ENCODE results near the gene BTBD7. TPM values are rescaled to one million over a fixed set of nuclear protein-coding genes. Genes with fewer than 3 reads are reported as not detected.
"Not testable (repeated sequence)": the region's sequence is repeated elsewhere in the genome, so short reads cannot be mapped to it uniquely, and the experiment has no call there.

The BTBD7 gene, protein sequence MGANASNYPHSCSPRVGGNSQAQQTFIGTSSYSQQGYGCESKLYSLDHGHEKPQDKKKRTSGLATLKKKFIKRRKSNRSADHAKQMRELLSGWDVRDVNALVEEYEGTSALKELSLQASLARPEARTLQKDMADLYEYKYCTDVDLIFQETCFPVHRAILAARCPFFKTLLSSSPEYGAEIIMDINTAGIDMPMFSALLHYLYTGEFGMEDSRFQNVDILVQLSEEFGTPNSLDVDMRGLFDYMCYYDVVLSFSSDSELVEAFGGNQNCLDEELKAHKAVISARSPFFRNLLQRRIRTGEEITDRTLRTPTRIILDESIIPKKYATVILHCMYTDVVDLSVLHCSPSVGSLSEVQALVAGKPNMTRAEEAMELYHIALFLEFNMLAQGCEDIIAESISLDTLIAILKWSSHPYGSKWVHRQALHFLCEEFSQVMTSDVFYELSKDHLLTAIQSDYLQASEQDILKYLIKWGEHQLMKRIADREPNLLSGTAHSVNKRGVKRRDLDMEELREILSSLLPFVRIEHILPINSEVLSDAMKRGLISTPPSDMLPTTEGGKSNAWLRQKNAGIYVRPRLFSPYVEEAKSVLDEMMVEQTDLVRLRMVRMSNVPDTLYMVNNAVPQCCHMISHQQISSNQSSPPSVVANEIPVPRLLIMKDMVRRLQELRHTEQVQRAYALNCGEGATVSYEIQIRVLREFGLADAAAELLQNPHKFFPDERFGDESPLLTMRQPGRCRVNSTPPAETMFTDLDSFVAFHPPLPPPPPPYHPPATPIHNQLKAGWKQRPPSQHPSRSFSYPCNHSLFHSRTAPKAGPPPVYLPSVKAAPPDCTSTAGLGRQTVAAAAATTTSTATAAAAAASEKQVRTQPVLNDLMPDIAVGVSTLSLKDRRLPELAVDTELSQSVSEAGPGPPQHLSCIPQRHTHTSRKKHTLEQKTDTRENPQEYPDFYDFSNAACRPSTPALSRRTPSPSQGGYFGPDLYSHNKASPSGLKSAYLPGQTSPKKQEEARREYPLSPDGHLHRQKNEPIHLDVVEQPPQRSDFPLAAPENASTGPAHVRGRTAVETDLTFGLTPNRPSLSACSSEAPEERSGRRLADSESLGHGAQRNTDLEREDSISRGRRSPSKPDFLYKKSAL
- 10 to 100 TPM; 31.6 to 33.3 TPM for total RNA-seq
- polyA plus RNA-seq = 1 to 10 TPM; 6.7 to 7.8 (median 7.1) TPM
- 26.2 to 37.5 (median 31.6) reads per million in 6 experiments for total RNA-seq

DNA sequence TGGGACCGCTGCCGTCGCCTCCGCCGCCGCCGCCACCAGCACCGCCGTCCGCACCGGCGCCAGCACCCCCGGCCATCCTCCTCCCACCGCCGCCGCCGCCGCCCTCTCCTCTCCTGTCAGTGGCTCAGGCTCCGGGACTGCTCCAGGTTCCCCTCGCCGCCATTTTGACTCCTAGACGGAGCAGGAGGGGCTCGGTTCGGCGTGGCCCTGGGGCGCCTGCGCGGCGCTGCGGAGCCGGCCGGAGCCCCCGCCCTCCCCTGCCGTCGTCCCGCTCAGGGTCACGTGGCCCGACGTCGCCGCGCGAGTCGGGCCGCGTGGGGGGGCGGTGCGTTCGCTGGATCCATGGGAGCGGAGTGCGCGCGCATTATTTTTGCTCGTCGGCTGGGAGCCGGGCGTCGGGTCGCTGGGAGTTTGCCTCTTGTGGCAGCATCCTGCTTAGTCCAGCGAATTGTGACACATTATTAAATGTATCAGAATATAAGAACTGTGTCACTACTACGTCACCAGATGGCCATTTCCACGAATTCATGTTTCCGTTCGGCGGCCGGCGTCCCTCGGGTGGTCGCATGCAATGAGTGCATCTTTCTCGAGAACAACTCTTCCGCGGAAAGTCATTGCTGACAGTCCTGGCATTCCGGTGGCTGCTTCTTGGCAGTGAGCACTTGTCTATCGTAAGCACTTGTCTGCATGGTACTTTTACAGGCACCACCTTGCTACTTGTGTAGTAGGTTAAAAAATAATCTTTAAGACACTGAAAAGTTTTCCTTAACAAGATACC is at the start of gene BTBD7:
Gene BTBD7 (minus strand): TSS at position 184 of the 778 bp plus-strand sequence. CDS start 36,985 bp downstream, outside the sequence.
- Mint-ChIP-seq H3K4me1 (peaks cover 24 to 54% (median 49%) of the 10 kb centered on the region in 4 donors), H3K9me3 (no peaks in the 10 kb centered on the region), H3K36me3 (no peaks in the 10 kb centered on the region), H3K27ac (peak within 1 kb of the TSS; percentile 89 to 97 (median 96)), H3K27me3 (no peaks in the 10 kb centered on the region), H3K4me3 (peak within 1 kb of the TSS; percentile 90 to 96 (median 94))
- ATAC-seq (peak; percentile 94), DNase-seq (peak; percentile 84 to 97 (median 94))
- POLR2A ChIA-PET = no interaction called here

DNA sequence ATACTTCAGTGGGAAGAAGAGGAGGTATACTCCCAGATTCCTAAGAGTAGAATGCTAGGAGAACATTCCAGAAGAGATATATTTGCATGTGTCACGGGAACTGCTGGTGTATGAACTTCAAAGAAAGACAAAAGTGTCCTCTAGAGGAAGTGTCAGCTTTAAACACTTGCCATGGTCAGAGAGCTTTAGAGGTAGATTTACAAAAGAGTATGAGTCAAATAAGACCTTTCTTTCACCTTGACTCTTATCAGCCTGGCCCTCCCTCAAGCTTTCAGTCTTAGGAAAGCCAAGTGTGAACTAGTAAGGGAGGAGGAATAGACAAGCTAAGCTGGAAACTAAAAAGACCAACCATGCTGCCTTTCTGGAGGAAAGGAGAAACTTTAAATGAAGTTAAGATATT is 48.8 kb upstream of the BTBD7 start:
- H3K36me3 Mint-ChIP-seq = no peaks in the 10 kb centered on the region
- H3K9me3 Mint-ChIP-seq = peaks cover 0 to 22% (median 4%) of the 10 kb centered on the region in 9 donors
- ATAC-seq (no peak), DNase-seq (no peak)
- POLR2A ChIA-PET = no interaction called here
- H3K4me1 Mint-ChIP-seq = no peaks in the 10 kb centered on the region
- H3K27ac Mint-ChIP-seq = peak overlapping the region in 1 of 10 donors; percentile 69
- H3K4me3 Mint-ChIP-seq = no peak overlapping the region
- peaks cover 16 to 29% (median 27%) of the 10 kb centered on the region in 5 donors for H3K27me3 Mint-ChIP-seq

DNA sequence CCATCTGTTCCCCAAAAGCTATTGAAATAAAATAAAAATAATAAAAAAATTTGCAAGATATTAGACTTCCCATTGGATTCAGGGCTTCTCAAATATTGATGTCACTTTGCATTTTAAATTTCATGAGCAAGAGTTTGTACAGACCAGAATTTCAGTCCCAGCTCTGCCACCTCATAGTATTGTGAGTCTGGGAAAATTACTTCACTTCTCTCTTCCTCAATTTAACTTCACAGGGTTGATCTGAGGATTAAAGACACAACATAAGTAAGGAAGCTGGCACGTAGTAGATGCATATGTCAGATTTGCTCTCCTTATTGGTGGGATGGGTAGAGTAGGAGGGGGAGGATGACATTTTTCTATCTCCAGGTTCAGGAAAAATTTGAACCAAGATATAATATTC is 47.0 kb upstream of the BTBD7 start:
- ATAC-seq = no peak

DNA sequence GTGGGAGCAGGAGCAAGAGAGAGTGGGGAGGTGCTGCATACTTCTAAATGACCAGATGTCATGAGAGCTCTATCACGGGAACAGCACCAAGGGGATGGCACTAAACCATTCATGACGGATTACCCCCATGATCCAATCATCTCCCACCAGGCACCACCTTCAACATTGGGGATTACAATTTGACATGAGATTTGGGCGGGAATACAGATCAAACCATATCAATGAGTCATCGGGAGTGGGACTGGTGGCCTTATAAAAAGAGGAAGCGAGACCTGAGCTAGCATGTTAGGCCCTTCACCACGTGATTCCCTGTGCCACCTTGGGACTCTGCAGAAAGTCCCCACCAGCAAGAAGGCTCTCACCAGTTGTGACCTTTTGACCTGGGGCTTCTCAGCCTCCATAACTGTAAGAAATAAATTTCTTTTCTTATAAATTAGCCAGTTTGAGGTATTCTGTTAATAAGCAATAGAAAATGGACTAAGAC is 42.9 kb upstream of the BTBD7 start:
- H3K9me3 Mint-ChIP-seq = peaks cover 0 to 16% (median 6%) of the 10 kb centered on the region in 9 donors
- peak in 1 of 2 donors; percentile 46 for ATAC-seq
- no peak overlapping the region for H3K27ac Mint-ChIP-seq
- H3K4me1 Mint-ChIP-seq = peaks cover 0 to 5% (median 0%) of the 10 kb centered on the region in 4 donors
- peaks cover 0 to 10% (median 0%) of the 10 kb centered on the region in 3 donors for H3K36me3 Mint-ChIP-seq
- no peak overlapping the region for H3K4me3 Mint-ChIP-seq
- peak in 1 of 10 donors; percentile 12 for DNase-seq
- H3K27me3 Mint-ChIP-seq = peaks cover 9 to 26% (median 15%) of the 10 kb centered on the region in 5 donors
- POLR2A ChIA-PET = no interaction called here

More for the DNA sequence above, 47.0 kb upstream of the BTBD7 start:
- Mint-ChIP-seq H3K4me3 (no peak overlapping the region), H3K4me1 (peaks cover 0 to 5% (median 0%) of the 10 kb centered on the region in 4 donors), H3K9me3 (peaks cover 0 to 19% (median 4%) of the 10 kb centered on the region in 9 donors), H3K27ac (no peak overlapping the region), H3K36me3 (no peaks in the 10 kb centered on the region), H3K27me3 (peaks cover 15 to 29% (median 20%) of the 10 kb centered on the region in 5 donors)
- DNase-seq = no peak
- POLR2A ChIA-PET = interaction anchor here (0.6 kb wide), 1 partner anchor 253 kb away, joined by 3 read pairs; no protein-coding TSS in a partner anchor

DNA sequence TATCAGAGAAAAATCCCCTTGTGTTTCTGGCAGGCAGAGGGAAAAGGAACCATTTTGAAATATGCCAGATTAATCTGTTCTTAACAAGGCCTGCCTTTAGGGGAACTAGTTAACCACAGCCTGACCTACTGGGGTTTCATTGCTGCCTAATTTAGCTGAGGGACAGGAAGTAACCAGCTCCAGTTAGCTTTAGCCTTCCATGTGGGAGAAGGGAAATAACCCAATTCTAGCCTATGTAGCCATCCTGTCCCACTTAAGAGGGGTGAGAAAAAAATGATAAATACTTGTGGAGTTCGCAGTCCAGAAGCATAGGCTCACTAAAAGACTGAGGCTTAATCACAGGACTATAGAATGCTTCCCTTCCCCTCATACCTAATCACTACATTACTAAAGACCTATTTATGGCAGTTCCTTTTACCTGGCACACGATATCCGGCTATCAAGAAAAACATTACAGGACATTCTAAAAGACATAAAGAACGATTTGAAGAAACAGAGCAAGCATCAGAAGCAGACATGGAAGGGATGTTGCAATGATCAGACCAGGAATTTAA is 37.0 kb upstream of the BTBD7 start:
- H3K9me3 Mint-ChIP-seq = peaks cover 0 to 16% (median 7%) of the 10 kb centered on the region in 9 donors
- H3K4me1 Mint-ChIP-seq = peaks cover 0 to 13% (median 0%) of the 10 kb centered on the region in 4 donors
- ATAC-seq (no peak), DNase-seq (no peak)
- no peak overlapping the region for H3K4me3 Mint-ChIP-seq
- peak overlapping the region in 1 of 10 donors; percentile 30 for H3K27ac Mint-ChIP-seq
- POLR2A ChIA-PET = no interaction called here
- H3K36me3 Mint-ChIP-seq = peaks cover 0 to 10% (median 0%) of the 10 kb centered on the region in 3 donors
- H3K27me3 Mint-ChIP-seq = peaks cover 6 to 39% (median 15%) of the 10 kb centered on the region in 5 donors

DNA sequence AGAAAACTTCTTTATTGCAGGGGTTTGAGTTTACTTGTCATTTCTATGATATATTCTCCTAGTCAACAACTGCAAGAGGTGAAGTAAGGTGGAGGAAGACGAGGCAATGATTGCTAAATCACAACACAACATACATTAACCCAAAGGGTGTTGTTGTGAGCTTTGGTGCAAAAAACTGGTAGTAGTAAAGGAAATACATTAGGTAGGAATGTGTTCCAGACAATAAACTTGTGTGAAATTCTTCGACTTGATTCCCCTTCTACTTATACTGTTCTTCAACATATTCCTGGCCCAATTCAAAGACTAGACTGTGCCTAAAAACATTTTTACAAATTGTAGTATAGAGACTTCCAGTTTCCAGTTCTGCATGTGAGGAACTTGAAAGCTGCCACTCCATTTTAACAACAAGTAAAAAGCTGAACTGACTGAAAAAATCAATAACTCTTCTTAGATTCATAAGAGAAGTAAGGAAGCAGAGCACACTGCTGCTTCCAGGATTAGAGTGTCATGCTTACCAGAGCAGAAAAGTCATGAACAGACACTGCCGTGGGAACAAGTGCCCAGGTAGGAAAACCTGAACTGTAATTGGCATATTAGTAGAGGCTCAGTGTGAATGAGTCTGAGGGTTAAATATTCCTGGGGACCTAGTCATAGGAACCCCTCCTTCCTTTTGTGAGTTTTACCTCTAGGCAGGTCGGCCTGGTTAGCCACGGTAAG is 36.3 kb upstream of the BTBD7 start:
- peaks cover 0 to 16% (median 7%) of the 10 kb centered on the region in 9 donors for H3K9me3 Mint-ChIP-seq
- H3K27ac Mint-ChIP-seq = peak overlapping the region in 1 of 10 donors; percentile 30
- POLR2A ChIA-PET = no interaction called here
- ATAC-seq (no peak), DNase-seq (no peak)
- H3K27me3 Mint-ChIP-seq = peaks cover 9 to 45% (median 17%) of the 10 kb centered on the region in 5 donors
- peaks cover 0 to 13% (median 0%) of the 10 kb centered on the region in 4 donors for H3K4me1 Mint-ChIP-seq
- no peak overlapping the region for H3K4me3 Mint-ChIP-seq
- H3K36me3 Mint-ChIP-seq = peaks cover 0 to 10% (median 0%) of the 10 kb centered on the region in 3 donors

DNA sequence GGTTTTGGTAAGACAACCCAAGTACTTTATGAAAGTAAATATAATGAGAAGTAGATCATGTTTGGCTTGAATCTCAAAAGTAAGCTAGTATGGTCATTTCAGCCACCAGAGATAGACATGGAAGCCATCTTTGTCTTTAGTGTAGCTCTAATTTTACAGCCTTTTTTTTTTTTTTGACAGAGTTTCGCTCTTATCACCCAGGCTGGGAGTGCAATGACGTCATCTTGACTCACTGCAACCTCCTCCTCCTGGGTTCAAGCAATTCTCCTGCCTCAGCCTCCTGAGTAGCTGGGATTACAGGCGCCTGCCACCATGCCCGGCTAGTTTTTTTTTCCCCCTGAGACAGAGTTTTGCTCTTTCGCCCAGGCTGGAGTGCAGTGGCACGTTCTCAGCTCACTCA is 22.0 kb upstream of the BTBD7 start:
- H3K36me3 Mint-ChIP-seq, H3K4me1 Mint-ChIP-seq, H3K9me3 Mint-ChIP-seq, H3K27ac Mint-ChIP-seq, H3K4me3 Mint-ChIP-seq, ATAC-seq, H3K27me3 Mint-ChIP-seq, POLR2A ChIA-PET, DNase-seq: not testable (repeated sequence)

DNA sequence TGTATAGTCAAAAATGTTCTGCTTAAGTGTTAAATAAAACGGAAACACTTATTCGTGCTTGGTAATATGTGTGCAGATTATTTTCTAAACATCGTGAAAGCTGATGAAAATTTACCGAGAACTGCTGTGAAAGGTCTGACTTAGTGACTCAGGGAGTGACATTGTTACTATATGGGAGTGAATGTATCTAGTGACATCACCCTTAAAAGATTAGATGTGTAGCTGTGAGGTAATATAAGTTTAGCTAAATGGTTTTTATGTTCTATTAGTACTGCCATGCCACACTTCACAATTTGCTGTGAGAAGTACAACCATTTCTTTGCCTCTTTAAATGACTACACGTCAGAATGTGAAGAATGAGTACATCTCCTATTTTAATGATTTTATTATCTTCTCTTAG is 15.5 kb upstream of the BTBD7 start:
- POLR2A ChIA-PET = no interaction called here
- no peaks in the 10 kb centered on the region for H3K9me3 Mint-ChIP-seq
- no peak overlapping the region for H3K27ac Mint-ChIP-seq
- peaks cover 0 to 9% (median 6%) of the 10 kb centered on the region in 5 donors for H3K27me3 Mint-ChIP-seq
- H3K36me3 Mint-ChIP-seq = no peaks in the 10 kb centered on the region
- H3K4me3 Mint-ChIP-seq = no peak overlapping the region
- peaks cover 0 to 1% (median 0%) of the 10 kb centered on the region in 4 donors for H3K4me1 Mint-ChIP-seq
- no peak for DNase-seq
- no peak for ATAC-seq

DNA sequence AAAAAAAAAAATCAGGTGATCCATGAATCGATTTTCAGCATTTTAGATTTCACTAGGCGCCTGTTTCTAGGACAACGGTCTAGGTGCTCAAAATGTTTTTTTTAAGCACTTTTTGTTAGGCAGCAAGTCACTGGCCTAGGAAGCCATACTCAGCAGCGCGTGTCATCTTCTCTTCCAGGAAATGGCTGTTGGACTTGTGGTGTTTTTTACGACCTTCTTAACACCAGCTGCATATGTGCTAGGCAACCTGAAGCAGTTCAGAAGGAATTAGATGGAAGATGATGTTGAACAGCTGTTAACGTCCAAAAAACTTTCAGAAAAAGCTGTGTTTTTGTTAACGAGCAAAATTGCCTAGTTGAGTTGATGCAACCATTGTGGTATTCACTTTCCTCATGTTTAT is 15.0 kb upstream of the BTBD7 start:
- no peak for DNase-seq
- no peak for ATAC-seq
- Mint-ChIP-seq H3K4me1 (peaks cover 0 to 4% (median 0%) of the 10 kb centered on the region in 4 donors), H3K27me3 (peaks cover 0 to 9% (median 5%) of the 10 kb centered on the region in 5 donors), H3K9me3 (peaks cover 0 to 2% (median 0%) of the 10 kb centered on the region in 9 donors), H3K4me3 (no peak overlapping the region), H3K36me3 (peaks cover 0 to 3% (median under 1%) of the 10 kb centered on the region in 3 donors), H3K27ac (no peak overlapping the region)
- POLR2A ChIA-PET = no interaction called here

DNA sequence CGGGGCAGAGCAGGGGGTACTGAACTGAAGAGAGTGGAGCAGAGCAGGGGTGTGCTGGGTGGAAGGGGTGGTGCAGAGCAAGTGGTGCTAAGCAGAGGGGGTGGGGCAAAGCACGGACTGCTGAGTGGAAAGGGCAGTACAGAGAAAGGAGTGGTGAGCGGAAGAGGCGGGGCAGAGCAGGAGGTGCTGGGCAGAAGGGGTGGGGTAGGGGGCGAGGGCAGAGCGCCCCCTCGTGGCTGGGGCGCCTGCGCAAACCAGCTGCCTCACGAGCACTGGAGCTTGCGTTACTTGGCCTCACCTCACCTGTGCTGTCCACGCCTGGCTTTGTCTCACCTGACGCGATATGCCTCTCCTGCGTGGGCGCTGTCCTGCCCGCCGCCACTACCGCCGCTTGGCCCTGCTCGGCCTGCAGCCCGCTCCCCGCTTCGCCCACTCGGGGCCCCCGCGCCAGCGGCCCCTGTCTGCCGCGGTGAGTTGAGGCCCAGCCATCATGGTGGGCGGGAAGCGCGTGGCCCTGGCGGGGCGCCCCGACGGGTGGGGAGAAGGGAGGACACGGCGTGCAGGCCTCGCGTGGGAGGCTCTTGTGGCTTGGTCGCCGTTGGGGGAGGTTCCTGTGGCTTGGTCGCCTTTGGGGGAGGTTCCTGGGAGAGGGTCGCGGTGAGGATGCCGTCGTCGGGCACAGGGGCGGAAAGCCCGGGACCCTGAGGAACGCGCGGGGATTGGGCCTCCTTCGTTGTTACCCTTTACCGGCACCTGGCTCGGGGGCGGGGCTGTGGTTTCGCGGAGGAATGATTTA is 14.3 kb upstream of the BTBD7 start, which contains the start of gene COX8C:
Gene COX8C (plus strand): TSS at position 257 of the 796 bp plus-strand sequence. CDS start 87 bp downstream, at position 344.
- POLR2A ChIA-PET = no interaction called here
- H3K36me3 Mint-ChIP-seq = peaks cover 0 to 9% (median 6%) of the 10 kb centered on the region in 3 donors
- peaks cover 0 to 14% (median 9%) of the 10 kb centered on the region in 5 donors for H3K27me3 Mint-ChIP-seq
- ATAC-seq (no peak), DNase-seq (no peak)
- peaks cover 0 to 7% (median 0%) of the 10 kb centered on the region in 4 donors for H3K4me1 Mint-ChIP-seq
- peaks cover 0 to 8% (median 0%) of the 10 kb centered on the region in 9 donors for H3K9me3 Mint-ChIP-seq
- H3K4me3 Mint-ChIP-seq = no peak within 1 kb of the TSS
- peak within 1 kb of the TSS in 1 of 10 donors; percentile 21 for H3K27ac Mint-ChIP-seq
